ENCODE results near the gene CSNK1G2.

DNA sequence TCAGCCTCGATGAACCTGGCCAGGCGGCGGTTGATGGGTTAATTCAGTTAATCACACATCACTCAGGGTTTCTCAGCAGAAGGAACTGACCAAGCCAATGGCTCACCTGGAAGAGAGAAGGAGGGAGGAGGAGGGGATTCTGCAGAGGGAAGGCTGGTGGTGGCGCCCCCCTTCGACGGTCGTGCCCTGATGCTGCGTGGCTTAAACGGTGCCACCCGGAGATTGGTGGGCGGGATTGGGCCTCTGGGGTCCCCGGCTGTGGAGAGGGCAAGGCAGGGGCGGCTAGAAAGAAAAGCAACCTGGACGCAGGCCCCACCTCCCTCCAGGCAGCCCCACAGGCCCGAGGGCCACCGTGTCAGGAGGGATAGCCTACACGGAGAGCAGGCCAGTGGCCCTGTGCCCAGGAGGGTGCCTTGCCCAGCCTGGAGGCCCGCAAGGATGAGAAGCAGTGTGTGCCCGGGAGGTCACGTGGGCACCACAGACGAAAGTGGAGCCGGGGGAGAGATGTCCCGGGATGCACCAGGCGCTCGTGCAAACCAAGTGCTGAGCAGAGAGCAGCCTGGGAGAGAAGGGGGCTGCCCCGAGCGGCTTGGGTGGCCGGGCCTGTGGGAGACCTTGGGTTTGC lies 16.0 kb downstream of the CSNK1G2 start:
- TF ChIP-seq, protein P1, sequence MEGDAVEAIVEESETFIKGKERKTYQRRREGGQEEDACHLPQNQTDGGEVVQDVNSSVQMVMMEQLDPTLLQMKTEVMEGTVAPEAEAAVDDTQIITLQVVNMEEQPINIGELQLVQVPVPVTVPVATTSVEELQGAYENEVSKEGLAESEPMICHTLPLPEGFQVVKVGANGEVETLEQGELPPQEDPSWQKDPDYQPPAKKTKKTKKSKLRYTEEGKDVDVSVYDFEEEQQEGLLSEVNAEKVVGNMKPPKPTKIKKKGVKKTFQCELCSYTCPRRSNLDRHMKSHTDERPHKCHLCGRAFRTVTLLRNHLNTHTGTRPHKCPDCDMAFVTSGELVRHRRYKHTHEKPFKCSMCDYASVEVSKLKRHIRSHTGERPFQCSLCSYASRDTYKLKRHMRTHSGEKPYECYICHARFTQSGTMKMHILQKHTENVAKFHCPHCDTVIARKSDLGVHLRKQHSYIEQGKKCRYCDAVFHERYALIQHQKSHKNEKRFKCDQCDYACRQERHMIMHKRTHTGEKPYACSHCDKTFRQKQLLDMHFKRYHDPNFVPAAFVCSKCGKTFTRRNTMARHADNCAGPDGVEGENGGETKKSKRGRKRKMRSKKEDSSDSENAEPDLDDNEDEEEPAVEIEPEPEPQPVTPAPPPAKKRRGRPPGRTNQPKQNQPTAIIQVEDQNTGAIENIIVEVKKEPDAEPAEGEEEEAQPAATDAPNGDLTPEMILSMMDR (IDR thresholded peaks at IDR 0.05): no peak
- no peak for TF ChIP-seq POLR2A (IDR thresholded peaks at IDR 0.05)

Measured in vagina (tissue), 2 donors.